Astrocyte (in vitro differentiated cells and primary cell): ENCODE measurements around the gene HSD11B2. TPM values are rescaled to one million over a fixed set of nuclear protein-coding genes. Genes with fewer than 3 reads are reported as not detected.

Experiments used
- DNase-seq: peaks from one replicate; pipeline ENCODE4 v3.0.0-alpha.2; 2010; ENCODE audit warnings: low read depth
- FAIRE-seq: peaks from 2 replicates; lab custom pipeline; 2011; peaks lifted over from hg19 to GRCh38; lab: Jason Lieb, UNC
- H2AFZ ChIP-seq: 2 replicates; pipeline ENCODE4 v1.6.0; 2012; ENCODE audit warnings: low read depth, low read length, inconsistent platforms
- H3K27ac ChIP-seq: 2 replicates; pipeline ENCODE4 v1.5.1; 2011; ENCODE audit warnings: low read depth, low read length, inconsistent platforms
- H3K27me3 ChIP-seq: 2 replicates; pipeline ENCODE4 v1.6.0; 2011; ENCODE audit warnings: low read length, inconsistent platforms; ENCODE audit not compliant: insufficient read depth
- H3K36me3 ChIP-seq: 2 replicates; pipeline ENCODE4 v1.5.1; 2011; ENCODE audit warnings: low read length, inconsistent platforms; ENCODE audit not compliant: insufficient read depth
- H3K4me1 ChIP-seq: 2 replicates; pipeline ENCODE4 v1.5.1; 2011; ENCODE audit warnings: low read length, inconsistent platforms; ENCODE audit not compliant: insufficient read depth
- H3K4me2 ChIP-seq: 2 replicates; pipeline ENCODE4 v1.6.0; 2012; ENCODE audit warnings: low read length, inconsistent platforms
- H3K4me3 ChIP-seq: 2 replicates; pipeline ENCODE4 v1.5.1; 2011; ENCODE audit warnings: low read depth, mild to moderate bottlenecking, low read length, inconsistent platforms; ENCODE audit not compliant: insufficient read depth
- H3K79me2 ChIP-seq: 2 replicates; pipeline ENCODE4 v1.6.0; 2012; ENCODE audit warnings: mild to moderate bottlenecking, low read length, inconsistent platforms; ENCODE audit not compliant: insufficient read depth
- H3K9ac ChIP-seq: 2 replicates; pipeline ENCODE4 v1.6.0; 2012; ENCODE audit warnings: mild to moderate bottlenecking, low read length, inconsistent platforms
- H3K9me3 ChIP-seq: 2 replicates; pipeline ENCODE4 v1.5.1; 2012; ENCODE audit warnings: low read depth, mild to moderate bottlenecking, low read length, inconsistent platforms; ENCODE audit not compliant: insufficient read depth
- H4K20me1 ChIP-seq: 2 replicates; pipeline ENCODE4 v1.6.0; 2012; ENCODE audit warnings: low read length, inconsistent platforms; ENCODE audit not compliant: insufficient read depth
- H3K27ac Mint-ChIP-seq: one replicate; pipeline ENCODE4 v1.8.0; 2021; ENCODE audit warnings: mild to moderate bottlenecking, mixed read lengths; ENCODE audit not compliant: unreplicated experiment
- H3K27me3 Mint-ChIP-seq: one replicate; pipeline ENCODE4 v1.8.0; 2021; ENCODE audit warnings: low read depth, mixed read lengths; ENCODE audit not compliant: unreplicated experiment
- H3K36me3 Mint-ChIP-seq: one replicate; pipeline ENCODE4 v1.8.0; 2021; ENCODE audit warnings: low read depth, mixed read lengths; ENCODE audit not compliant: unreplicated experiment
- H3K4me1 Mint-ChIP-seq: one replicate; pipeline ENCODE4 v1.8.0; 2021; ENCODE audit warnings: low read depth, mixed read lengths; ENCODE audit not compliant: unreplicated experiment
- H3K4me3 Mint-ChIP-seq: one replicate; pipeline ENCODE4 v1.8.0; 2021; ENCODE audit warnings: mild to moderate bottlenecking, moderate library complexity, mixed read lengths; ENCODE audit not compliant: unreplicated experiment
- H3K9me3 Mint-ChIP-seq: one replicate; pipeline ENCODE4 v1.8.0; 2021; ENCODE audit warnings: mild to moderate bottlenecking, mixed read lengths; ENCODE audit not compliant: unreplicated experiment
- EZH2 ChIP-seq: IDR thresholded peaks from 2 replicates; pipeline ENCODE4 v1.6.1; 2012; ENCODE audit warnings: mild to moderate bottlenecking, low read length, inconsistent platforms; ENCODE audit not compliant: insufficient read depth
- total RNA-seq: library from RNA; stranded (reverse); gene quantifications from 2 replicates; pipeline ENCODE4 v1.2.1, GENCODE V29; 2021
- TF ChIP-seq, protein P1 (sequence below): IDR thresholded peaks from 2 replicates; pipeline ENCODE4 v1.5.1; 2011; ENCODE audit warnings: low read depth, mild to moderate bottlenecking, inconsistent platforms, low read length, moderate library complexity; ENCODE audit not compliant: insufficient read depth

HSD11B2 gene
- total RNA-seq, 1 donor from 2014 or later: not detected

DNA sequence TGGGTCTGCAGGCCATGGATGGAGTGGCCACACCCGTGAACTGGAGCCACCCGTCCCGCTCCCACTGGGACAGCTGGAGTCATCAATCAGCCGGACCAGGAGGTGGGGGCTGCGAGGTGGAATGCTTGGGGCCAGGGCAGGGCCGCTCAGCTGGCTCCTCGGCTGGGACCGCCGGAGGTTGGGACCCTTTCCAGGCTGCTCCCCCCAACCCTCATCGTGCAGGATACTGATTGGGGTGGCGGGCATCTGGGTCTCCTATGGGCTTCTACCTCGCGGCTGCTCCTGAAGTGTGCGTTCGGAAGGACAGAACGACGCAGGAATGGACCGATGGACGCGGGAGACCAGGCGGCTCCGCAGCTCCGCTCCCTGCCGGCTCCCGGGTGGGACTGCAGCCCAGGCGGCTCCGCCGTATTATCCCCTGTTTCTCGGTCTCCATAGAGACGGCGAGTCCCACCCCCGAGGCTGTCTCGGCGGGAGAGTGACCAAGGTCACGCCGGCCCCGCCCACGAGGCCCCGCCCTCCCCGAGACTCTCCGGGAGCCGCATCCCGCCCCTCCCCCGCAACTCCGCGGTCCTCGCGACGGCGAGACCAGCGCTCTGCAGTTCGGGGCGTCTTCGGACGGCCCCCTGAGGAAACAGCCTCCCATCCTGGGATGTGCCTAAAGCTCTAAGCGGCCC, 37.7 kb upstream of the HSD11B2 start, which contains the start of gene TPPP3:
Gene TPPP3 (minus strand): TSS at position 388 of the 677 bp plus-strand sequence. CDS start 2,387 bp downstream, outside the sequence.
- no peak for TF ChIP-seq EZH2
- TF ChIP-seq, protein P1, sequence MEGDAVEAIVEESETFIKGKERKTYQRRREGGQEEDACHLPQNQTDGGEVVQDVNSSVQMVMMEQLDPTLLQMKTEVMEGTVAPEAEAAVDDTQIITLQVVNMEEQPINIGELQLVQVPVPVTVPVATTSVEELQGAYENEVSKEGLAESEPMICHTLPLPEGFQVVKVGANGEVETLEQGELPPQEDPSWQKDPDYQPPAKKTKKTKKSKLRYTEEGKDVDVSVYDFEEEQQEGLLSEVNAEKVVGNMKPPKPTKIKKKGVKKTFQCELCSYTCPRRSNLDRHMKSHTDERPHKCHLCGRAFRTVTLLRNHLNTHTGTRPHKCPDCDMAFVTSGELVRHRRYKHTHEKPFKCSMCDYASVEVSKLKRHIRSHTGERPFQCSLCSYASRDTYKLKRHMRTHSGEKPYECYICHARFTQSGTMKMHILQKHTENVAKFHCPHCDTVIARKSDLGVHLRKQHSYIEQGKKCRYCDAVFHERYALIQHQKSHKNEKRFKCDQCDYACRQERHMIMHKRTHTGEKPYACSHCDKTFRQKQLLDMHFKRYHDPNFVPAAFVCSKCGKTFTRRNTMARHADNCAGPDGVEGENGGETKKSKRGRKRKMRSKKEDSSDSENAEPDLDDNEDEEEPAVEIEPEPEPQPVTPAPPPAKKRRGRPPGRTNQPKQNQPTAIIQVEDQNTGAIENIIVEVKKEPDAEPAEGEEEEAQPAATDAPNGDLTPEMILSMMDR: peak; percentile 28
- Histone ChIP-seq H2AFZ (peak within 1 kb of the TSS; percentile 49), H3K4me1 (peaks cover 23% of the 10 kb centered on the region), H3K79me2 (no peaks in the 10 kb centered on the region), H3K4me3 (peak within 1 kb of the TSS; percentile 41), H4K20me1 (no peaks in the 10 kb centered on the region), H3K27me3 (peaks cover 3% of the 10 kb centered on the region), H3K9ac (peak within 1 kb of the TSS; percentile 75), H3K27ac (no peak within 1 kb of the TSS), H3K4me2 (peak within 1 kb of the TSS; percentile 82), H3K9me3 (no peaks in the 10 kb centered on the region), H3K36me3 (no peaks in the 10 kb centered on the region)
- Mint-ChIP-seq H3K36me3 (peaks cover 2% of the 10 kb centered on the region), H3K27ac (no peak within 1 kb of the TSS), H3K9me3 (peaks cover 2% of the 10 kb centered on the region), H3K27me3 (peaks cover 52% of the 10 kb centered on the region), H3K4me3 (peak within 1 kb of the TSS; percentile 34), H3K4me1 (no peaks in the 10 kb centered on the region)
- peak; percentile 49 for DNase-seq
- FAIRE-seq: no peak

DNA sequence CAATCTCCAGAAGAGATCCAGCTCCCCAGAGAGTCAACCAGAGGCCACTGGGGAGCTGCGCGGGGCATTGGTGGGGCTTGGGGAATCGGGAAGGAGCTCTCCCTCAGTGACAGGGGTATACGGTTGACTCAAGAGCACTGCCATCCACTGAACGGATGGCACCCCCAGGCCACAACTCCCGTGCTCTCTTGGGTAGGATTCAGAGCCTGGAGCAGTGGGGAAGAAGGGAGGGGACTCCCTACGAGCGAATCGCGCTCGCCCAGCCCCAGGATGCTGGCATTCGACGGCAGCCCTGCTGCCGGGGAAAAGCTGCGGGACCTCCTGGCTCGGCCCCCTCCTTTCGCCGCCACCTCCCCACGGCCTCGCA, 37.1 kb upstream of the HSD11B2 start:
- Mint-ChIP-seq H3K27ac (no peak overlapping the region), H3K4me1 (no peaks in the 10 kb centered on the region), H3K9me3 (peaks cover 2% of the 10 kb centered on the region), H3K27me3 (peaks cover 48% of the 10 kb centered on the region), H3K36me3 (peaks cover 2% of the 10 kb centered on the region), H3K4me3 (no peak overlapping the region)
- H3K9me3 ChIP-seq: no peaks in the 10 kb centered on the region
- H3K4me2 ChIP-seq: peak overlapping the region; percentile 82
- no peaks in the 10 kb centered on the region for H3K79me2 ChIP-seq
- FAIRE-seq (no peak), DNase-seq (no peak)
- peaks cover 3% of the 10 kb centered on the region for H3K27me3 ChIP-seq
- H3K9ac ChIP-seq: peak overlapping the region; percentile 75
- H3K4me3 ChIP-seq: peak overlapping the region; percentile 41
- no peak overlapping the region for H3K27ac ChIP-seq
- peak overlapping the region; percentile 42 for H2AFZ ChIP-seq
- H3K36me3 ChIP-seq: no peaks in the 10 kb centered on the region
- peaks cover 23% of the 10 kb centered on the region for H3K4me1 ChIP-seq
- TF ChIP-seq, protein P1: no peak
- no peak for TF ChIP-seq EZH2
- H4K20me1 ChIP-seq: no peaks in the 10 kb centered on the region
